Testis (tissue), 3 donors: ENCODE data around the gene SNAI3. TPM values are rescaled to one million over a fixed set of nuclear protein-coding genes. Genes with fewer than 3 reads are reported as not detected.

Source experiments
- DNase-seq: peaks from one replicate; pipeline ENCODE4 v3.0.0-alpha.2; 2019
- H3K27ac ChIP-seq, 2 donors: fragments of 200-600 bp; sonication (generic); one replicate each; pipeline ENCODE4 v1.5.1; 2019
- H3K27me3 ChIP-seq: fragments of 200-600 bp; sonication (generic); one replicate; pipeline ENCODE4 v1.5.1; 2019
- H3K36me3 ChIP-seq: fragments of 200-600 bp; sonication (generic); one replicate; pipeline ENCODE4 v1.5.1; 2017; ENCODE audit warnings: low read depth; ENCODE audit errors: missing control alignments
- H3K4me1 ChIP-seq: fragments of 200-600 bp; sonication (generic); one replicate; pipeline ENCODE4 v1.5.1; 2019
- H3K4me3 ChIP-seq, 2 donors: fragments of 200-600 bp; sonication (generic); one replicate each; pipeline ENCODE4 v1.5.1; 2017 to 2019
- H3K9me3 ChIP-seq: fragments of 200-600 bp; sonication (generic); one replicate; pipeline ENCODE4 v1.5.1; 2017
- CTCF ChIP-seq, 3 experiments: fragments of 450-650 bp in 2 of 3; fragments of 200-600 bp in 1 of 3; sonication (generic) in 1 of 3; IDR thresholded peaks; one replicate each; pipeline ENCODE4 v1.5.1; 2016 to 2019; ENCODE audit warnings: antibody characterized with exemption in 3 of 3, mild to moderate bottlenecking in 2 of 3, moderate library complexity in 1 of 3
- POLR2A ChIP-seq: fragments of 450-650 bp; IDR thresholded peaks from one replicate; pipeline ENCODE4 v1.6.1; 2017; ENCODE audit warnings: antibody characterized with exemption, mild to moderate bottlenecking, moderate library complexity
- WGBS, 2 donors: methylation state at CpG; one replicate each; pipeline ENCODE4 v1.1.5; 2018; 5-methylcytosine and 5-hydroxymethylcytosine counted together
- intact Hi-C: fragments of 100-400 bp; cut with DNase I; formaldehyde crosslinking; loops from one replicate; pipeline ENCODE4 v1.15.1; 2023; ENCODE audit warnings: low total_unique reads
- polyA plus RNA-seq: library from polyadenylated mRNA; stranded (reverse); fragments of 350-450 nt; fragmentation: Illumina TruSeq; extraction: RNeasy Lipid Tissue Mini Kit (QIAGEN cat#74804); gene quantifications from one replicate; pipeline ENCODE4 v1.2.3, GENCODE V29; 2014; ENCODE audit warnings: low read depth, low replicate concordance; ENCODE audit not compliant: insufficient read depth
- total RNA-seq, 2 donors: library from RNA; depleted of rRNA; stranded (reverse); fragments of >200 nt; gene quantifications; one replicate each; pipeline ENCODE4 v1.2.3, GENCODE V29; 2016

SNAI3 gene
- total and polyA plus RNA-seq, 3 donors from 2014 or later = 1.3 to 3.0 (median 2.5) TPM

- no peak for DNase-seq
- Histone ChIP-seq H3K36me3 (no peaks in the 10 kb centered on the region), H3K4me3 (no peak overlapping the region), H3K4me1 (no peaks in the 10 kb centered on the region), H3K27ac (no peak overlapping the region), H3K27me3 (no peaks in the 10 kb centered on the region), H3K9me3 (no peaks in the 10 kb centered on the region)
- intact Hi-C loops = no loop called here
- TF ChIP-seq CTCF (IDR thresholded peaks at IDR 0.05) = no peak
- no peak for TF ChIP-seq POLR2A
- 82 to 93% methylated on average over 23 to 43 of the region's 58 CpGs for WGBS, 2 donors
These were observed 43.2 kb downstream of the SNAI3 start for GRCh38 chr16:88642881-88643643.

- WGBS, 2 donors = 69 to 70% methylated on average over 5 to 17 of the region's 17 CpGs
- DNase-seq = no peak
- Histone ChIP-seq H3K9me3 (no peaks in the 10 kb centered on the region), H3K4me1 (no peaks in the 10 kb centered on the region), H3K27ac (no peak overlapping the region), H3K36me3 (no peaks in the 10 kb centered on the region), H3K4me3 (no peak overlapping the region), H3K27me3 (no peaks in the 10 kb centered on the region)
- TF ChIP-seq CTCF (IDR thresholded peaks at IDR 0.05) = no peak
- no peak for TF ChIP-seq POLR2A
- intact Hi-C loops = no loop called here
These were observed 45.6 kb downstream of the SNAI3 start for GRCh38 chr16:88640498-88641247.

- 65 to 68% methylated on average over 13 of the region's 13 CpGs for WGBS, 2 donors
- no peak for TF ChIP-seq POLR2A
- no peak for TF ChIP-seq CTCF (IDR thresholded peaks at IDR 0.05)
These were observed 46.2 kb downstream of the SNAI3 start for GRCh38 chr16:88640039-88640495.

GRCh38 chr16:88639231-88640038 lies 46.9 kb downstream of the SNAI3 start:
- intact Hi-C loops = no loop called here
- TF ChIP-seq CTCF (IDR thresholded peaks at IDR 0.05) = no peak
- no peak for TF ChIP-seq POLR2A
- no peak for DNase-seq
- Histone ChIP-seq H3K4me1 (no peaks in the 10 kb centered on the region), H3K27me3 (no peaks in the 10 kb centered on the region), H3K9me3 (no peaks in the 10 kb centered on the region), H3K4me3 (no peak overlapping the region), H3K36me3 (no peaks in the 10 kb centered on the region), H3K27ac (no peak overlapping the region)
- 56 to 68% methylated on average over 26 to 41 of the region's 45 CpGs for WGBS, 2 donors

More at GRCh38 chr16:88640039-88640495, 46.2 kb downstream of the SNAI3 start:
- intact Hi-C loops = no loop called here
- DNase-seq = no peak
- Histone ChIP-seq H3K4me3 (no peak overlapping the region), H3K27me3 (no peaks in the 10 kb centered on the region), H3K27ac (no peak overlapping the region), H3K9me3 (no peaks in the 10 kb centered on the region), H3K36me3 (no peaks in the 10 kb centered on the region), H3K4me1 (no peaks in the 10 kb centered on the region)
